NCI-H82 (cell line): ENCODE results near the gene ACER3.
"Not testable (repeated sequence)": the region's sequence is repeated elsewhere in the genome, so short reads cannot be mapped to it uniquely, and the experiment has no call there.

Experiments
- DNase-seq: peaks from one replicate; lab custom pipeline; 2025; lab: John Stamatoyannopoulos, UW

The ACER3 gene

DNA sequence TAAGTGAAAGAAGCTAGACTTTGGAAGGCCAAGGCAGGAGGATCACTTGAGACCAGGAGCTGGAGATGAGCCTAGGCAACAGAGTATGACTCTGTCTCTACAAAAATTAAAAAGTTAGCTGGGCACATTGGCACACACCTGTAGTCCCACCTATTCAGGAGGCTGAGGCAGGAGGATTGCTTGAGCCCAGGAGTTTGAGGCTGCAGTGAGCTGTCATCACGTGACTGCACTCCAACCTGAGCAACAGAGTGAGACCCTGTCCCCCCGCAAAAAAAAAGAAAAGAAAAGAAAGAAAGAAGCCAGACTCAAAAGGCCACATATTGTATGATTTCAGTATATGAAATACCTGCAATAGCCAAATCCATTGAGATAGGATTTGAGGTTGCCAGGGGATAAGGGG is 198.2 kb downstream of the ACER3 start:
- DNase-seq = no peak

GRCh38 chr11:77059806-77060205 is 199.1 kb downstream of the ACER3 start:
- no peak for DNase-seq

- no peak for DNase-seq
Observed at GRCh38 chr11:77060234-77060633, 199.5 kb downstream of the ACER3 start.

DNA sequence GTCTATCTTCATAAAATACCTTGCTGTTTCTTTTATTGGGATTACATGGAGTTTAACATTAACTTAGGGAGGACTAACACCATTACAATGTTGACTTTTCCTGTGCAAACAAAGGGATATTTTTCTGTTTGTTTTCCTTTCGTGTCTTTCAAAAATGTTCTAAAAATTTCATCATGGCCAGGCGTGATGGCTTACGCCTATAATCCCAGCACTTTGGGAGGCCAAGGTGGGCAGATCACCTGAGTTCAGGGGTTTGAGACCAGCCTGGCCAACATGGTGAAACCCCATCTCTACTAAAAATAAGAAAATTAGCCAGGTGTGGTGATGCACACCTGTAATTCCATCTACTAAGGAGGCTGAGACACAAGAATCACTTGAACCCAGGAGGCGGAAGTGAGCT is 200.5 kb downstream of the ACER3 start:
- DNase-seq = not testable (repeated sequence)

DNA sequence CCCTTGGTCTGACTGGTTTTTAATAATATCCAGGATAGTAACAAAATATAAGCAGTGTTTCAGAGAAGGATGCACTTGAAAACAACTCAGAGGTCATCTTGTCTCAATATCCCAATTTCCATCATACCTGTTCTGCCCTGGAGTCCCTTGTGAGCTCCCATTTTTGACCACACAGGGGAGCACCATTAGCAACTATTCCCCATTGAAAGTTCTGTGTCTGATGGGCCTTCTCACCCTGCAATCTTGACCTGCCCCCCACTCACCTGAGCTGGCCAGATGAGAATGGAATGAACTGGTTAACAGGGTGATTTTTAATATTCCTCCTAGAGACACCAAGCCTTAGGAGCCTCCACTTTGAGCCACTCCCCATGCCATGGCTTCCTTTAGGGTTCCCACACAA is 202.2 kb downstream of the ACER3 start:
- no peak for DNase-seq

DNA sequence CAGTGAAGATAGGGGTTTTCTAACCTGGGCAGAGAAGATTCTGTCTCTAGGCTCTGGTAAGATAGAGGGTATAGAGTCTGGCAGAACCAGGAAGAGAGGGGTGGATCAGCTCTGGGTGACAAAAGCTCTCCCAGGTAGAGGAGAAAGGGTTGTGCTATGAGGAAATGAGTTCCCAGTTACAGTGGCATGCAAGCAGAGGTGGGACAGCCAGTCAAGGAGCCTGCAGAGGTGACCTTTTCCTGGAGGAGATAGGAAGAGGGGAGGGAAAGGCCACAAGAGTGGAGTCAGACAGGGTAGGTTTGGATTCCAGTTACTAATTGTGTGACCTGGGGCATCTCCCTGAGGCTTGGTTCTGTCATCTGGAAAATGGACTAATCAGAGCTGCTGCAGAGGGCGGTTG is 202.7 kb downstream of the ACER3 start:
- no peak for DNase-seq

DNA sequence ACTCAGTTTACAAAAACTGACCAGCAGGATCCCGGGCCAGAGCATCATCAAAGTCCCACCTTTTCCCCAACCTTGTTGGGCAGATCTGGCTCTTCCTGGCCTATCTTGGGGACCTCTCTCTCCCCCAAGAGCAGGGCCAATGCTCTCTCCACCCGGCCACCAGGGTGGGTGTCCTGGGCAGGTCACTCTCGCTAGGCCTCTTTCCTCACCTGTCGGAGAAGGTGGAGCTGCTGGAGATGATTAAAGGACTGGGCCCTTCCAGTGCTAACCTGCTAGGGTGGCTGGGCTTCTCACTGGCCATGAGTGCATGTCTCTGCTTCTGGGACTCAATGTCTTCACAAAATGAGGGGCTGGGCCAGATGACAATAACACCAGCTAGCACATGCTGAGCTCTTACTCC is 203.1 kb downstream of the ACER3 start:
- no peak for DNase-seq

DNA sequence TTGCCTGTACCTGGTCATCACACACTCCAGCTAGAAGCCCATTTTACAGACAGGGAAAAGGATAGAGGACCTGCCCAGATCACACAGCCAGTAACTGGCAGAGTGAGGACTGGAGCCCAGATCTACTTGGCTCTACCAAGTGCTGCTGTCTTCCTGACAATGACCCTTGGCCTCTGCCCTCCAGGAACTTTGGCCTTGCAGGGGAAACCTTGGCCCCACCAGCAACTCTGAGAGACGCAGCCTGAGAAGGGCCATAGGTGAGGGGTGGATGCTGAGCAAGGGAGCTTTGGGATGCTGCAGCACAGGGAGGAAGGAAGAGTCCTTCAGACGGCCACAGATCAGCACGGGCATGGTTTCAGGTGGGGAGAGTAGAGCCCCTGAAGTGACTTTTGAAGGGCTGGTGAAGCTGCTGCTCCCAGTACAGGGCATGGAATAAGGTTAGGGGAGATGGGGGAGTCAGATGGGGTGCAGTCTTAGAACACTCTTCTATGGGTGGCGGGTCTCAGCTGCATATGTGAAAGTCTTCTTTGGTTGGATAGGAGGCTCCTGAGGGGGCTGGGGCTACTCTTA is 204.0 kb downstream of the ACER3 start:
- DNase-seq = no peak

DNA sequence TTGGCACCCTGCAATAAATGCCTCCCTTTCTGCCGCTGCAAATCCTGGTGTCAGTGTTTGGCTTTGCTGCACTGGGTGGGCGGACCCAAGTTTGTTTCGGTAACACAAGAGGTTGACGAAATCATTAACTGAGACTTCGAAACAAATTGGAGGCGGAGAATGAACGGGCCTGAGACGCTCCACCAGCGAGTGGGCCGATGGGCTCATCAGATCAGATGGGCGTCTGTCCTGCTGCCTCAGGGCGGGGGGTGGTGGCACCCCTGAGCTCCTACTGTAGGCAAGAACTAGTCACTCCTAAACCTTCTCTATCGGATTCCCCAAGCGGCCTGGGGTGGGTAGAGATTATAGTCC is 205.1 kb downstream of the ACER3 start:
- peak; percentile 30 for DNase-seq

DNA sequence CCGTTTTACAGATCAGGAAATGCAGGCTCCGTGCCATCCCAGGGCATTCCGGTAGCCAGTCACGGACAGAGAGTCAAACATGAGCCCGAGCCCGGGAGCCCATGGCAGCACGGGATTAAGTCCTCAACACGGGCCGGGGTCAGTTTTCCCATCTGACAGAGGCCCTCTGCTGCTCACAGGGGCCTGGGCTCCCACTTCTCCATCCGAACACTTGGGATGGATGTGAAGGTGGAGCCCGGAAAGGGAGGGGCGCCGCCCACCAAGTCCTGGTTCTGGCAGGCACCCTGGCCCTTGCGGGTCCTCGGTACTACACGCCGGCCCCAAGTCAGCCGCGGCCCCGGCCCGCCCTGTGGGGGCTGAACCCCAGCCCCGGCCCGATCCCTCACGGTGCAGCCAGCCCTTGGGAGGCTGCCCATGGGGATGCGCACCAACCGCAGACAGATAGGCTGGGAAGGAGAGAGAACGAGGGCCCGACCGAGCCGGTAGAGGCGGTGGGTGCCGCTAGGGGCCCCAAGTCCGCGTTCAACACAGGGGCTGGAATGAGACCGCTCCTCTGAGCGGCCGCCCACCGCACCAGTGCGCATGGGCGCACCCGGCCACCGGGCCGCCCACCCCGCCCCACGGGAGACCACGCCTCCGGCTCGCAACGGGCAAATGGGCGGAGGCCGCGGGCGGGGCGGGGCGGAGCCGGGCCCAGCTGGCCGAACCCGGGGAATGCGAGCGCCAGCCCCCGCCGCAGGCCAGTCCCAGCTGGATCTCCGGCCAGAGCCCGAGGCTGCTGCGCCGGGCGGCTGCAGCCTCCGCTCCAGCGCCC is 205.7 kb downstream of the ACER3 start, which contains the start of gene CAPN5:
CAPN5 (plus strand) TSS at position 743 of the 814 bp plus-strand sequence. CDS start 17,916 bp downstream, outside the sequence.
- DNase-seq = peak; percentile 89

DNA sequence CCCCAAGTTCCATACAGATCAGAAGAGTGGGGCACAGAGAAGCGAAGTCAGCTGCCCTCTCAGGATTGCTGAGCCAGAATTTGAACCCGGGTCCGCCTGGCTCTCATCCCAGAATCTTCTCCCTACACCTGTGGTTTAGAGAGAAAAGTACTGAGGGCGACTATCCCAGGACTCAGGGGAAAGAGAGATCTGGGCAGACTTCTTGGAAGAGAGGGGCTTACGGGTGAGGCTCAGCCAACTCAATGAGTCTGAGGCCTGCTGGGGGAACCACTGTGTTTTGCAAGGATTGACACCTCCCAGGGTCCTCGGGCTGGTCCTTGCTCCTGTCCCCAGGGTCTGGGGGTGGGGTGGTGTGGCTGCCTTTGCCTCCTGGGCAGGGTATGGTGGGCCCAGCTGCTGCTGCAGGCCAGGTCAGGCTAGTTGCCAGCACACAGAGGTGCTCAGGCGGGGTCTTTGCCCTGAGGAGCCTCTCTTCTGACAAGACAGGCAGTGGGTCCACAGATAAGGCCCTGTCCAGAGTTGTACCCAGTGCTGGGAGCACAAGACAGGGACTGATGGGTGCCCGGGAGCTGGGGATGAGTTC is 207.2 kb downstream of the ACER3 start:
- no peak for DNase-seq

- DNase-seq = no peak
Observed at GRCh38 chr11:77068457-77069335, 208.0 kb downstream of the ACER3 start.

GRCh38 chr11:77069336-77069968 is 208.7 kb downstream of the ACER3 start:
- DNase-seq = no peak

DNA sequence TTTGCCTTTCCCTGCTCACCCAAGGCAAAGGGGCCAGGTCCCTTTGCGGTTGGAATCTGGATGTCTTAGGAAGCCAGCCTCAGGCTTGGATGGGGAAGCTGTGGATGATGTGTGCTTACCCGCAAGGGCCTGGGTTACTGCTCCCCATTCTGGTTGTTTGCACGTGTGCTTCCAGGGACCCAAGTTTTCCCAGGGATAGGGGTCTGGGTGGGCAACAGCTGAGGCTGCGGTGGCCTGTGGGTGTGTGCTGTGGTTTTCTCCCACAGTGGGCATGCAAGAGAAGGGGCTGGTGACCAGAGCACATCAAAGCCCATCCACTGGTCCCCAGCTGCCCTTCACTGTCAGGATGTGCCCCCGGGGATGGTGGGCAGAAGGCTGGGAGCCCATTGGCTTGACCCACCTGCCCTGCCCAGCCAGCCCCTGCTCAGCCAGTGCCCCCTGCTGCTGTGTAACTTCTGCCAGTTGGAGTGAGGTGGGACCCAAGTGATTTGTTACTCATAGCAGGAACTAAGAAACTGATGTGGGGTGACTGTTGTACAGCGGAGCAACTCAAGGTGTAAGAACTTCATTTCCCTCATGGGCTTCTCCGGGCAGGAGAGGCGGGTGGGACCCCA is 209.4 kb downstream of the ACER3 start:
- no peak for DNase-seq

GRCh38 chr11:77071077-77071476 is 210.4 kb downstream of the ACER3 start:
- no peak for DNase-seq

DNA sequence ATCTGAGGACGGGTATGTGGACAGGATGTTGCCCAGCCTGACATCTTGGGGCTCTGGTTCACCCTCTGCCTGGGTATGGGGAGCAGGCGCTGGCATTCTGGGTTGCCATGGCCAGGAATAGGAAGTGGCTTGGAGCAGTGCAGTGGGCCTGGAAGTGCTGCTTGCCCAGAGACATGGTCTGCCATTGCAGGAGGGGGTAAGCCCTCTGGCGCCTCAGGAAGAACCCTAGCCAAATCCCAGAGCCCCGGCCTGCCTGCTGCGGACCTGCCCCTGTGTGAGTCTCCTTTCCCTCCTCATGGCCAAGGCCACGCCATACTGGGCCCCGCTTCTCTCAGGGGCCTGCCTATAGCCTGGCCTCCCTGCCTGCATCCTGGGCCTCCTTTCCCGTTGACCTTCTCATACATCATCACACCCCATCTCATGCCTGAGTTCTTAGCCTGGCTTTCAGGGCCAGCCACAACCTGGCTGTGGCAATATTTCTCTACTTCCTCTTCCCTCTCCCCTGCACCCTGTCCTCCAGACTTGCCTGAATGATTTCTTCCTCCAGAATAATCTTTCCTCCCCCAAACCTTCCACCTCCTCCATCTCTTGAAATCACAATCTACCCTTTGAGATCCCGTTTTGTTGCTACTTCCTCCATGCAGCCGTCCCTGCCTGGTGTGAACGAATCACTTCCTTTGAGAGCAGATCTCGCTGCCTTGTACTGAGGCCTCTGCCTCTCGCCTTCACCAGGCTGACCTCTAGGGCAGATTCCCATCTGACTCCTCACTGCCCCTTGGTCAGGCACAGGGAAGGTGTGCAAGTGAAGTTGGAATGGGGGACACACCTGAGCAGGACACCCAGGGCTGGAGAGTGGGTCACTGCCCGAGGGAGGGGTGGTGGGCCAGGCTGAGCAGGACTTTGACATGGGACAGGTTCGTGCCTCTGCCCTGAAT is 211.2 kb downstream of the ACER3 start:
- DNase-seq = no peak

GRCh38 chr11:77072851-77073327 is 212.2 kb downstream of the ACER3 start:
- DNase-seq = no peak

DNA sequence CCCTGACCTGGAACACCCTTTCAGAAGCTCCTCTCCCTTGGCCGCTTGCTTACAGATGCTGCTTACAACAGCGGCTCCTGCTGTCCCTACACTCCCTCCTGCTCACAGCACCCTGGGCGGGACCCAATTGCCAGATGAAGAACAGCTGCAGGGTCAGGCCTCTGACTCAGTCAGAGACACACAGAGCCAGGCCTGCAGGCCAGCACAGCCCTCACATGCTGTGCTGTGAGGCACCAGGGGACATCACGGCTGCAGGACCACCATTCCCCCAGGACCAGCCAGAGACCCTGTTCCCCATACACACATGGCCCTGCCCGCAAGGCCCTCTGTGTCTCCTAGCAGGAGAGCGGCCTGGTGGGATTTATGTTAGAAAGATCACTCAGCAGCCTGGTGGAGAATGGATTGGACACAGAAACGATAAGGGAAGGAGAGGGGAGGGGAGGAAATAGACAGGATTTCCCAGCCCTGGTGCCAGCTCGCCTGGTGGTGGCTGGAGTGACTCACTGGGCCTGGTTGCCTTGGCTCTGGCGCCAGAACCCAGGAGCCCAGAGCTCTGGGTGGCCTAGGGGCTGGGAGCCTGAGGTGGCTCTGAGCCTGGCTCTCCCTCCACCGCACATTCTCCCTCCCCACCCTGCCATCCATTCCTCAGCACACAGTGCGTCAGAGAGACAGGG is 212.7 kb downstream of the ACER3 start:
- DNase-seq = peak; percentile 70

DNA sequence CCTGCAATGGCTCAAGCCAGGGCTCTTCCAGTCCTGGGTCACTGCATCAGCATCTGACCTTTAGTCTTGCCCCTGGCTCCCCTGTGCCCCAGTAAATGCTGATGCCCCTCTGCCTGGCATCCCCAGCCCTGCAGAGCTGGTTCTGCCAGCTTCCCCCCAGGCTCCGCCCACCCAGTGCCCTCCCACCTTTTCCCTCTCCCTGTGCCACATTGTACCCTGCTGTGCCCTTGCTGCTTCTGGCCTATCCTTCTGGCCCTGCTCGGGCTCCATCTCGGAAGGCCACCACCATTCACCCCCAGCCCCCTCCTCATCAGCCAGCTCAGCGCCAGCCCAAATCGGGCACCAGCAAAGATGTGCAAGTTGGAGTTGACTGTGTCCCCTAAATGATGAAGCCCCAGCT is 213.5 kb downstream of the ACER3 start:
- DNase-seq = no peak
